Right lung (tissue), 5 donors: ENCODE data around the gene UBXN1. TPM values are rescaled to one million over a fixed set of nuclear protein-coding genes. Genes with fewer than 3 reads are reported as not detected.
A peak's percentile ranks its signal among the peaks of the same experiment; 100 is the strongest.
"Not testable (repeated sequence)": the region's sequence is repeated elsewhere in the genome, so short reads cannot be mapped to it uniquely, and the experiment has no call there.

ENCODE experiments used
- DNase-seq, 2 donors: peaks; one replicate each; pipeline ENCODE4 v3.0.0-alpha.2; 2013
- polyA plus RNA-seq, 5 donors: library from polyadenylated mRNA; unstranded; fragments of 120-200 nt; gene quantifications; one replicate each; pipeline versions ENCODE4 v1.2.1 to v1.2.3, GENCODE V29; 2013; ENCODE audit warnings: inconsistent platforms in 1 of 5, low replicate concordance in 1 of 5; ENCODE audit not compliant: insufficient read length in 5 of 5, insufficient read depth in 1 of 5

Gene UBXN1
- polyA plus RNA-seq, 5 donors, result 132 to 176 (median 145) TPM

GRCh38 chr11:62677156-62677555 lies 1.7 kb downstream of the UBXN1 start:
- no peak for DNase-seq

DNA sequence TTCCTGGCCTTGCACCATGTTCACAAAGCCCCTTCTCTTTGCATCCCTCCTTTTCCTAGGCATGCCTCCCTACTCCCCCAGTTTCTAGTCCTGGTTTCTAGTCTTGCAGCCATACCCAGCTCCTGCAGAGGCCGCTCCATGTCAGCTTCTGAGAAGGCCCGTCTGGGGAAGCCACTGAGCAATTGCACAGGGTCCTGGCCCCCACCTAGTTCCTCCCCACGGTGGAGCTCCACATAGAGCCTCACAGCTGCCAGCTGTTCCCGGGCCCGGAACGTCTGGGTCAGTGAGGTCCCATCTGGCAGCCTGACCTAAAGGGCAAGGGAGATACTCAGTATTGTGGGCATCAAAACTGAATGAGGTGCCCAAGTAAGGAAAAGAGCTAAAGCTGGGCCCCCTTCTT lies 2.2 kb downstream of the UBXN1 start:
- DNase-seq, result no peak

DNA sequence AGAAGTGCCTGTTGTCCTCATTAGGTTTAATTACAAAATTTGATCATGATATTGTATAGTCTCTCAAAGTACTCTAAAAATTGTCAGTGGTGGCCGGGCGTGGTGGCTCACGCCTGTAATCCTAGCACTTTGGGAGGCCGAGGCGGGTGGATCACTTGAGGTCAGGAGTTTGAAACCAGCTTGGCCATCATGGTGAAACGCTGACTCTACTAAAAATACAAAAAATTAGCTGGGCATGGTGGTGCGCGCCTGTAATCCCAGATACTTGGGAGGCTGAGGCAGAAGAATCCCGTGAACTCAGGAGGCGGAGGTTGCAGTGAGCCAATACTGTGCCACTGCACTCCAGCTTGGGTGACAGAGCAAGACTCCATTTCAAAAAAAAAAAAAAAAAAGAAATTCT lies 3.5 kb downstream of the UBXN1 start:
- DNase-seq, result not testable (repeated sequence)

GRCh38 chr11:62673196-62673525 lies 5.7 kb downstream of the UBXN1 start:
- no peak for DNase-seq

- DNase-seq, result peak; percentile 74 to 81
Measured at GRCh38 chr11:62671608-62672389, 7.1 kb downstream of the UBXN1 start, which contains the start of the genes LBHD1 and UQCC3. LBHD1 (minus strand) TSS chr11:62672267; CDS start chr11:62670031, 2,236 bp downstream. UQCC3 (plus strand) TSS chr11:62671673; CDS start chr11:62671746, 73 bp downstream.

DNA sequence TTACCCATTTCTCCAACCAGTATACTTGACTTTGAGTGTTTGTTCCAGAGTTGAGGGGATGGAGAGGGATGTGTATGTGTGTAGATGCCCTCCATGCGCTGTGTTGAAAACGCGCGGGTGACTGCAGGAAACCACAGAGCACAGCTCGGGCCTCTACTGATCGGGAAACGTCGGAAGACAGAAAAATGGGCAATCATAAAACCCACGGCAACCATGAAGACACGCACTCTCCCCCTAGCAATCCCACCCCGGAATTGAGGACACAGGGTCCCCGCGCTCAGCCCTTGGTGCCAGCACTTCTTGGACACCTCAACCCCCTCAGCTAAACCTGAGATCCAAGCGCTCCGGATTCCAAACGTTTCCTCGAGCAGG lies 7.7 kb downstream of the UBXN1 start:
- no peak for DNase-seq

DNA sequence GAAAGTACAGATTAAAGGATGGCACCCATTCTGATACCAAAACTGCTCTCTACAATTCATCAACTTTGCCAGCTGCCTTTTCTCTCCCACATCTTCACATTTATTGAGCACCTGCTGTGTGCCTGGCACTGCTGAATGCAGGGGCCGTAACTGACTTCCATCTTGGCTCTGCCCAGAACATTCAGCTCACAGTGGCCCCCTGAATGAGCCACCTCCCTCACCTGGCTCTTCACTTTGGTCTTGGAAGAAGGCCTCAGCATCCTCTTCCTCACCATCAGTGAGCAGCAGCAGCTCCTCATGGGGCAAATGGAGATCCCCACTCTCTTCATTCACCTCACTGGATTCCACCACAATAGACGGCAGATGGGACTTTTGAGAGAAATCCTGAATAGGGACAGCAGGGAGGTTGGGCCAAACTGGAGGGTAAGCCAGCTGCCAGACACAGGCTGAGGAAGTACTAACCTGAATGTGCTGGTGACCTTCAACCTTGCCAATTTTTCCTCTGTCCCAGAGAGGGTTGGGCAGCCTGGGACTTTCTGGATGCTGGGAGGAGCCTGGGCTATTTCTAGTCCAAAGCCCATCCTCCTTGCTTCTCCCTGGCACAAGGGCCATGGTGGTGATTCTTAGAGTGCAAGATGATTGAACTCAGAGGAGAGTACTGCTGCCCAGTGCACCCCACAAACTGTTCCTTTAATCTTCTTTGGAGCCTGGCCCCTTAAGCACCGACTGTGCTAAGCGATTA lies 9.3 kb downstream of the UBXN1 start:
- no peak for DNase-seq

DNA sequence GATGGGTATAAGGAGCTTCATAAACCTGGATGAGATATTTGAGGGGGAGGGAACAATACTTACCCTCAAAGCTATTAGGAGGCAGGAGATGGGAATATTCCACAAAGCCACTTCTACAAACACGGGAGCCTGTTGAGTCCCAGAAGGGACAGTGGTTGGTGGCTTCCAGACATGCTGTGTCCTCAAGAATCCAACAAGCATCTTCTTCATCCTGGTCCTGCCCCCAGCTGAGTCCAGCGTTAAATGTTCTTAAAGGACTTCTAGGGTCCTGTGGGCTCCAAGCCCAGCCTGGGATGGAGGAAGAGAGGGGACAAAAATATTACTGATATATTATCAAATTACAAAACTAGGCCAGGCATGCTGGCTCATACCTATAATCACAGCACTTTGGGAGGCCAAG lies 11.4 kb downstream of the UBXN1 start:
- DNase-seq, result no peak

GRCh38 chr11:62666259-62666926 lies 12.5 kb downstream of the UBXN1 start:
- no peak for DNase-seq

GRCh38 chr11:62665599-62666258 lies 13.1 kb downstream of the UBXN1 start:
- no peak for DNase-seq

GRCh38 chr11:62665075-62665598 lies 13.7 kb downstream of the UBXN1 start, which contains the start of the genes C11orf98 and CSKMT:
C11orf98 (minus strand) TSS chr11:62665210; CDS start chr11:62665169, 41 bp downstream.
CSKMT (plus strand) TSS chr11:62665312; CDS start chr11:62665880, 568 bp downstream.
- DNase-seq, result peak; percentile 95

DNA sequence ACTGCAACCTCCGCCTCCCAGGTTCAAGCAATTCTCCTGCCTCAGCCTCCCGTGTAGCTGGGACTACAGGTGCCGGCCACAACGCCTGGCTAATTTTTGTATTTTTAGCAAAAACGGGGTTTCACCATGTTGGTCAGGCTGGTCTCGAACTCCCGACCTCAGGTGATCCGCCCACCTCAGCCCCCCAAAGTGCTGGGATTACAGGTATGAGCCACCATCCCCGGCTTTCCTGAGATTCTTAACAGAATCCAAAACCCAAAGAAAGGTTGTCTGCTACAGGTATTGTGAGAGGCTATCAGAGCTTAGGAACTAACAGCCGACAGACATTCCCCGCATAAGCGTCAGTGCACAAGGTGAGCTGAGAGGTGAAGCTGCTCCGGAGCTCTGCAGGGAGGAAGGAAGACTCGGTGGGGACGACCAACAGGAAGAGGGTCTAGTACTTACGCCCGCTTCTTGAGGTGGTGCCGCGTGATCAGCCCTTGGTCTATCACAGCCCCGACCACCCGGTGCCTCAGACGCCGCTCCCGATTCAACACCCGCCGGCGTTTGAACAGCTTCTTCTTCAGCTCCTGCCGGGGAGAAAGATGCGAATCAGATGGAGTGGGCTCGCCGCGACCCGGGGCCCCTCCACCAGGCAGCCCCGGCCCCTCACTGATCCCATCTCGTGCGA lies 14.3 kb downstream of the UBXN1 start:
- no peak for DNase-seq

- DNase-seq, result no peak
Measured at GRCh38 chr11:62656796-62657429, 22.0 kb downstream of the UBXN1 start.

DNA sequence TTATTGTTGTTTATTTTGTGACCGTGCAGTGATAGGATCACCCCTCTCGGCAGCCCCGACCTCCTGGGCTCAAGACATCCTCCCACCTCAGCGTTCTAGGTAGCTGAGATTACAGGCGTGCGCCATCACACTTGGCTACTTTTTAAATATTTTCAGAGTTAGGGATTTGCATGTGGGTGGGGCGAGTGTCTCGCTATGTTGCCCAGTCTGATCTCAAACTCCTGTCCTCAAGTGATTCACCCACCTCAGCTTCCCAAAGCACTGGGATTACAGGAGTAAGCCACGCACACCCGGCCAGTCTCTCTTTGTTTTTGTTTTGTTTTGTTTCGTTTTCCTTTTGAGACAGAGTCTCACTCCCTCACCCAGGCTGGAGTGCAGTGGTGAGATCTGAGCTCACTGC lies 24.6 kb downstream of the UBXN1 start:
- DNase-seq, result no peak

DNA sequence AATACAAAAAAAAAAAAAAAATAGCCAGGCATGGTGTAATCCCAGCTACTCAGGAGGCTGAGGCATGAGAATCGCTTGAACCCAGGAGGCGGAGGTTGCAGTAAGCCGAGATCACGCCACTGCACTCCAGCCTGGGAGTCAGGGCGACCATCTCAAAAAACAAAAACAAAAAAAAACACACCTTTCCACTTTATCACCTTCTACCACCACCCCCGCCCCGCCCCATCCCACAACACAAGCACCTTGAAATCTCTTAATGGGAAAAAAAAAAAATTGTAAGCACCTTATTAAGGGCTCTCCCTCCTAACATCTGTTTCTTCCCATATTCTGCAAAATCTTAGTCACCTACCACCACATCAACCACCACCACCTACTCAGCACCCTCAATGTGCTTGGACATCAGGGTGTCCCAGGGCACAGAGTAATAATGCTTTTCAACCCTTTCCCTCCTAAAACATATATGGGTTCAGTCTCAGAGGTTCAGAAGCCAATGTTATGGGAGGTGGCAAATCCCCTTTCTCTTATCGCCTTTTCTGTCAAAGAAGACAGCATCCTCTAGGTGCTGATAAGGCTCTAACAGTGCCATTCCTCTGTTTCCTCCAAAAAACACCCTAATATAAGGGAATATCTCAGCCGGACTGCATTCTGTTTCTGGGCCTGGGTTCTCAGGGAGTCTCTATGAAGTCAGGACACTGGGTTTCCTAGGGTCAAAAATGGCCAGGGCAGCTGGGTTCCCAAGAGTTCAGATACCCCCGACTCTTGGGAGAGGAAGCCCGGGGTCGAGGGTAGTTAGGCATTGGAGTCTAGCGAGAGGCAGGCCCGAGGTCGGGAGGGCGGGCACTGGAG lies 26.5 kb downstream of the UBXN1 start:
- DNase-seq, result no peak

DNA sequence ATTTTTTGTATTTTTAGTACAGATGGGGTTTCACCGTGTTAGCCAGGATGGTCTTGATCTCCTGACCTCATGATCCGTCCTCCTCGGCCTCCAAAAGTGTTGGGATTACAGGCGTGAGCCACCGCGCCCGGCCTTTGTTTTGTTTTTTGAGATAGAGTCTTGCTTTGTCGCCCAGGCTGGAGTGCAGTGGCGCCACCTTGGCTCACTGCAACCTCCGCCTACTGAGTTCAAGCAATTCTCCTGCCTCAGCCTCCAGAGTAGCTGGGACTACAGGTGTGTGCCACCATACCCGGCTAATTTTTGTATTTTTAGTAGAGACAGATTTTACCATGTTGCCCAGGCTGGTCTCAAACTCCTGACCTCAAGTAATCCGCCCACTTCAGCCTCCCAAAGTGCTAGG lies 28.6 kb downstream of the UBXN1 start:
- not testable (repeated sequence) for DNase-seq

- DNase-seq, result no peak
Measured at GRCh38 chr11:62649486-62649885, 29.4 kb downstream of the UBXN1 start.

DNA sequence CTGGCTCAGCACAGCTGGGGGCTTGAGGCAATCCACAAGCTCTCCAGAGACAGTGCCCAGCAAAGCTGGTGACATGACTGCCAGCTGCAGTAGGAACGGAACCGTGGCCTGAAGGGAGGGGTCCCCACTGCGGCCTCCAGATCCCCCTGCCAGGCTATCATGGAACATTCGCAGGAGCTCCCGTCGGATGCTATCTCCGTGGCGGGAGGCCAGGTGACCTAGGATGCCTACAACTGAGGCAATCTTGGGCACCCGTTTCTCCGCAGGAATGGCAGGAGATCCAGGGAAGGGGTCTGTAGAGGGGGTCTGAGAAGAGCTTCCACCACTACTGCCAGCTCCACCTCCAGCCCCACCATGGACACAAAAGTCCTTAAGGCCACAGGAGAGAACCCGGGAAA lies 29.9 kb downstream of the UBXN1 start:
- no peak for DNase-seq

- no peak for DNase-seq
Measured at GRCh38 chr11:62648185-62648966, 30.5 kb downstream of the UBXN1 start.
